ENCODE results near the gene CARHSP1.
"Not testable (repeated sequence)": the region's sequence is repeated elsewhere in the genome, so short reads cannot be mapped to it uniquely, and the experiment has no call there.

CARHSP1 gene

DNA sequence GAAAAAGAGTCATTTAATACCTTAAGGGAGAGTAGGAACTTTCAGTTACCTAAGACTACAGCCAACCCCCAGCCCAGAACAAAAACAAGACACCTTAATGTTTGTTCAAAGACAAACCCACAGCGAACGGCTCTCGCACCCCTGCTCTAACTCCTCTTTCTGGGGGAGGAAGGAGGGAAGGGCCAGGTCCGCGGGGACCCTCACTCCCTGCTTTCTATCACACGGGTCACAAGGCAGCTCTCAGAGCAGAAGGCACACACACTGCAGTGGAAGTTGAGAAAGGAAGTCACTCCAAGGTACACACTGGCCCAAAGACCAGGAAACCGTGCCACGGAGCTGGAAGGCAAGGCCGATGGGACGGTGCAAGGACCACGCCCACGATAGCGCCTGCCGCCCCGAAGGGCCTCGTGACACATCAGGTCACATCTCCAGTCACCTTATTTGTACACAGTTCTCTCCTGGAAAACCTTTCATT lies 23.3 kb upstream of the CARHSP1 start:
- no peak for DNase-seq

DNA sequence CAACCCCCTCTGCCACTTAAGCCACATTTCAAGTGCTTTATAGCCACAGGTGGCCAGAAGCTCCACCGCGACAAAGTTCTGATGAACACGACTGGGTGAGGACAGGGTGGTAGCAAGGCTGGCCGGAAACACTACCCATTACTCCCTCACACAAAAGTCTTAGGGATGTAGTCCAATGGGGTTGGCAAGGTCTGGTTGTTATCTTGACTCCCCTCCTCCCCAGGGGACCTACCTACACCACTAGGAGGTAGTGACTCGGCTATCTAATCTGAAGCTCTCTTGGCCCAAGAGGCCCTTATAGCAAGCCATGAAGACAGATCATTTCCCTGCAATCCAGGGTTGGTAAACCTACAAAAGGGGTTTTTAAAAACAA lies 21.7 kb upstream of the CARHSP1 start:
- no peak for DNase-seq

DNA sequence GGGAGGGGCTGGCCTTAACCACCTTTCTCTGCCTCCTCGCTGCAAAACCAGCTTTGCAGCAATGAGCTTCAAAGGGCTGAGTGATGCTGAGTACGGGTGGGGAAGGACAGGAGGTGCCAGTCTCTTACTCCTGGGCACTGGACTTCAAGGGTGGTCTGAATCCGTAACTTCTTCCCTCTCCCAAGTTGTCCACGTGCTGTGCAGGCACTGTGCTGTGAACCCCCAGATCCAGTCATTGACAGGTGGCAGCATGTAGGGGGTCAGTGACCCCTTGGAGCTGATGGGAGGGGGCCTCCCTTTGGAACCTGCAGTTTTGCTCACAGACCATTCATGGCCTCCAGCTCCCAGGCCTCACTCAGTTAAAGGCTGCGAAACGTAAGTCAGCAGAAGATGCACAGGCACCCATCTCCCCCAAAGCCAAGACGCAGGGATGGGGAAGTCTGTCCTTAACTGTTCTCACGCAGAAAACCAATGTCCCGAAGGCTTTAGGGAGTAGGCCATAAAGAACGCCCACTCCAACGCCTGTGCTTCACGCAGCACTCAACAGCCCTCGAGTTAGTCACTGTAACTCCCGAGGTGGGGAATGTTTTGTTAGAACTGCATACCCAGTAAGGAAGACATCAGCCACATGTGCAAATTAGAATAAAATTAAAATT lies 21.2 kb upstream of the CARHSP1 start:
- DNase-seq: no peak

DNA sequence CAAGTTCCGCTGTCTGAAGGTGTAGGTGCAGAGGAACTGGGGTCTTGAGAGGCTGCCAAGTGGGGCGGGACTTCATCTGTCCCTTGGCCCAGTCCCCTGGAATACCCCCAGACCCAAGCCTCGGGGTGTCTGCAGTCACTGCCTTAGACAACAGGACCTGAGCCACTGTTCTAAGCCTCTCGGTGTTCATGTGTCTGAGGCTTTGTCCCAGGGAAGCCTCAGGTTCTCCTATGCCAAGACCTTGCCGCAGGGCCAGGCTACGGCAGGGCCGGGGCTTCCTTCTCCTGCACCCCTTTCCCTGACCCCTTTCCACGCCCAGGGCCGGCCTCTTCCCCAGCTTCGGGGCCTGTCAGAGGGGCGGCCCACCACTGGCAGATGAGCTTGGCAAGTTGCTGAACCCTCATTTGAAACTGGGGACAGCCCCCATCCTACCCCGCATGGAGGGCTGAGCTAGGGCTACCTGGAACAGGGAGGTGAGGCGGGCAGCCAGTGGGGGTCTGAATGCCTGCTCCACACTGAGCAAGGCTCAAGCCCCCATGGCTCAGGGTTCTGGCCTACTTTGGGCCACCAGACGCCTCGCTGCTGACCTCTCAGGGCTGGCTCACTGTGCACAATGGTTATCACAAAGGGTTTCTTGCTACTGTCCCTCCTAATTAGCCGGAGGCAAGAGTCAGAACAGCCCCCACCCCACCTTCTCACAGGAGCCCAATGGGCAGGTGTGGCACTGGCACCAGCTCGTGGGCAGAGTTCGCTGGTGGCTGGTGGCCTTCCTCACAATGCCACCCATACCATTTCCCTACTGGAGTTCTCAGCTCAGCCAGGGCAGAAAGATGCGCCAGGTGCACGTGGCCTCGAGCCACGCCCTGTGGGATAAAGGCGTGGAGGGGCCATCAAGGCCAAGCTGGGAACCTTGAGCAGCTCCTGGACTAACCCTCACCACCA lies 20.4 kb upstream of the CARHSP1 start:
- DNase-seq: no peak

DNA sequence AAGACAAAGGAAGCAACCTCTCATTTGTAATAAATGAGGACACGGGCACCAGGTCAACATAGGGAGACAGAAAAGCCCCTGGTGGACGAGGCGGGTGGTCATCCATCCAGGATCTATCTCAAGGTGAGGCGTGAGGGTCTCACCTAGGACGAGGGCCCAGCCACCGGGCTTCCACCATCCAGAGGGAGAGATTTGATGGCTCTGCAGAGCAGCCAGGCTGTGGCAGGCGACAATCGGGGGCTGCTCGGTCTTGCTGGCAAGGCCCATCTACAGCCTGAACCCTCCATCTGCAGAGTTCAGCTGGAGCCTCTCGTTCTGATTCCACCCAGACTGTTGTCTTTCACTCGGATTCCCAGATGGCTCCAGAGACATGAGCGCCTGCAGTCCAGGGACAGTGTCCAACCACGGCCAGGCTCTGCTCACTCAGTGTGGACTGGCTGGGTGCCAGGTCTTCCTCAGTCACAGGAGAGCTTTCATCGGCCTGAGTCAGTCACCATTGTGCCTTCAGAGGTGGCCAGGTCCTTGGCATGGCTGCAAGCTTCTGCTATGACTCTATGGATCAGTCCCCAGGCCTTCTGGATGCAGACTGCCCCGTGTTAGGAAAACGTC lies 19.2 kb upstream of the CARHSP1 start:
- no peak for DNase-seq

DNA sequence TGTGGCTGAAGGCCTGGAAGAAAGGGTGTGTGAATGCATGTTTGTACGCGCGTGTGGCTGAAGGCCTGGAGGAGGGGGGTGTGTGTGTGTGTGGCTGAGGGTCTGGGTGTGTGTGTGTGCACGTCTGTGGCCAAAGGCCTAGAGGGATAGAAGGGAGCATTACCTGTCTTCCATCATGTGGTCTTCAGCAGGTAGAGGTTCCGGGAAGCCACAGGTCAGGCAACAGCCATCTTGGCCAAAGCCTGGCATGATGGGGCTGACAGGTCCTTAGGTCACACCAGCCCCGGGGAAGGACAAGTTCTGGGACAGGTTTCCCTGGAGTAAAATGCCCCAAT lies 18.6 kb upstream of the CARHSP1 start:
- no peak for DNase-seq

DNA sequence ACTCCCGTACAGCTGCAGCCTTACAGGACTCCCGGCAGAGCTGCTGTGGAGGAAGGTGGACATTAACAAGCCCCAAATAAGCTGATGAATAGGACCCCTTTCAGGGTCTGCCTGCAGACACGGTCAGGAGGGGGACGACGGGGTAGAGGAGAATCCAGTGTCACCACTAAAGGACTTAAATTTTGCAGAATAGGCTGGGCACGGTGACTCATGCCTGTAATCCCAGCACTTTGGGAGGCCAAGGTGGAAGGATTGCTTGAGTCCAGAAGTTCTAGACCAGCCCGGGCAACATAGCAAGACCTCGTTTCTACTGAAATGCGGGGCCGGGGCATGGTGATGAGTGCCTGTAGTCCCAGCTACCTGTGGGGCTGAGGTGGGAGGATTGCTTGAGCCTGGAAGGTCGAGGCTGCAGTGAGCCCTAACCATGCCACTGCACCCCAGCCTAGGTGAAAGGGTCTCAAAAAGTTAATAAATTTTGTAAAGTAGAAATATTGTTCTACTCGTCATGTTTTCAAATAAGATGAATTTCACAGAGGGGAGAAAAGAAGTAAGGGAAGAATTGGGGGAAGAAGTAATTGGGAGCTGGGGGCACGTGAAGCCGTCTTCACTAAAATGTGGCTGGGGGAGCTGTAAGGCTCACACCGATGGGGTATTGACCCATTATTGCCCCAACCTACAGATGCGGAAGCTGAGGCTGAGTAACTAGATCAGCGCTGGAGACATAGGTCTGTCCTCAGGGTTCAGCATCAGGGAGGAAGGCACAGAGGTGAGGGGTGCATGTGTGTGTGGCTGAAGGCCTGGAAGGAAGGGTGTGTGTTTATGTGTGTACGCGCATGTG lies 18.0 kb upstream of the CARHSP1 start:
- DNase-seq: no peak

DNA sequence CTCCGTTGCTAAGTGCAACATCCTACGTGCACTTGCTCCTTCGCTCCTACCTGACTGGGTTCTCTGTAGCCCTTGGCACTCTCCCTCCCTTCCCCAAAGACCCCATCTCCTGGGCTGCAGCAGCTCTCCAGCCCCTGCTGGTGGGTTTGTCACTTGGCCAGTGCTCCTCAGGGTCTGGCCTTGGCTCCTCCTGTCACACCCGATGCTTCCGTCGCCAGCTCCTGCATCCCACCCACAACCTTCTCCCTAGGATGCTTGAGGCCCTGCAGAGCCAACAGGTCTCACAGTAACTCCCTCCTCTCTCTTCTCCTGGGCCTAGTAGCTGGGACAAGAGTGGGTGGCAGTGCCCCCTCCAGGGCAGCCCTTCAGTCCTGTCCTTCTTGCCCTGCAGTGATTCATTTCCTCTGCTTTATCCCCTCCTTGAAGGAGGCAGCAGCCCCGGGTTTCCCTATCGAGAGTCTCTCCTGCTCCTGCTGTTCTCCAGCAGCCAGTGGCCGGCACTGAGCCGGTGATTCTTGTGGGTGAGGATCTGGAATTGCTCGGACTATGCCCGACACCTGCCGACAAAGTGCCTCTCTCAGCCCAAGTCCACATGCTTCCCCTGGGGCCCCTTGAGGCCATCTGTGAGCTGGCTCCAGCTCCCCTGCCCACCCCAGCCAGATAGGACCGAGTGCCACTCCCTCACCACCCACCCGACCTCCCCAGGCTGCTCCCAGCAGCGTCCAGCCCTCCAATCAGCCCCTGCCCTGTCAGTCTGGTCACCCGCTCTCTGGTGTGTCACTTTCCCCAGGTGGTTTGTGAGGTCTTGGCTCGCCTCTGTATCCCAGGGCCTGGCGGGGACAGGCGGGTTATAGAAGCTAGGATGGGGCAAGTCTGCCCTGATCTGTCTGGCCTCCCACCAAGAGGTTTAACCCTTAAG lies 17.1 kb upstream of the CARHSP1 start:
- no peak for DNase-seq

DNA sequence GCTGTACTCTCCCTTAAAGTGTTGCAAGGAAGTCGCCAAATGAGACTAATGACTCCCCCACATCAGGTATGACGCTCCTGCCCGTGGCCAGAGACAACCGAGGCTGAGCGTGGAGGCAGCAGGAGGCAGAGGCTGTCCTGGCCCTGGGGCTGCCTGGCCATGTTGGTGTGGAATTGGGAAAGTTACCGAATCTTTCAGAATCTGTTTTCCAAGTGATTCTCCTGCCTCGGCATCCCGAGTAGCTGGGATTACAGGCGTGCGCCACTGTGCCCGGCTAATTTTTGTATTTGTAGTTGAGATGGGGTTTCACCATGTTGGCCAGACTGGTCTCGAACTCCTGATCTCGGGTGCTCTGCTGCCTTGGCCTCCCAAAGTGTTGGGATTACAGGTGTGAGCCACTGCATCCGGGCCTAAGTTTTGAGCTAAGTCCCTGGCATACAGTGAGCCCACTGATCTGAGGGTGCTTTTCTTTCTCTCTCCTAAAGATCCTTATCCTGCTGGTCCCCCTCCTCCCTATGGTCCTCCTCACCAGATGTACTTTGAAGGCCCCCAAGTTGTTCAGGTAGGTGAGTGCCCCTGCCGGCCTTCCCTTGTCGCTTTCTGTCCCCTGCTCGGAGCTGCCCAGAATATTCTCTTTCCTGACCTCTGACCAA lies 14.0 kb upstream of the CARHSP1 start:
- no peak for DNase-seq

DNA sequence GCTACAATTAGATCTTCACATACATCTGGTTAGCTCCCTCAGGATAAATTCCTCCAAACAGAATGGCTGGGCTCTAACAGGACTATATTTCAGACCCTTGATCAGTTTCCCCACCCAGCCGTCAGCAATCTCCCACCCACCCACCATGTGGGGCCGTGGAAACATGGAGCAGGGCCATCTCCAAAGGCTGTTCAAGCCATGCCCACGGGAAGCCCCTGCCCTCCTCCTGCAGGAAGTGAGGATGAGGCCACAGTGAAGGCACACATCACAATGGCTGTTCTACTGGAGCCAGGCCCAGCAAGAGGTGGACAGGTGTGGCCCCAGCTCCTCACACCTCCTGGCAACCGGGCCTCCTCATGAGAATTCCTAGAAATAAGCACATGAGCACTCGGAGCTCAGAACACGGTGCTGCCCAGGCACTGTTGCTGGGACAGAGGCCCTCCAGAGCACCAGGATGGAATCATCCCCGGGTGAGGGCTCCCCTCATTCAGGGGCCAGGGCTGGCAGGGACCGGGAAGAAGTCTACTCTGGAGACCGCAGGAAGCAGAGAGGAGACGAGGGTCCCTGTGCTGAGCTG lies 13.3 kb upstream of the CARHSP1 start, which contains the start of gene LITAFD:
Gene LITAFD, plus strand, starts transcription at position 311 of the 577 bp plus-strand sequence. CDS start 2,005 bp downstream, outside the sequence.
- no peak for DNase-seq

DNA sequence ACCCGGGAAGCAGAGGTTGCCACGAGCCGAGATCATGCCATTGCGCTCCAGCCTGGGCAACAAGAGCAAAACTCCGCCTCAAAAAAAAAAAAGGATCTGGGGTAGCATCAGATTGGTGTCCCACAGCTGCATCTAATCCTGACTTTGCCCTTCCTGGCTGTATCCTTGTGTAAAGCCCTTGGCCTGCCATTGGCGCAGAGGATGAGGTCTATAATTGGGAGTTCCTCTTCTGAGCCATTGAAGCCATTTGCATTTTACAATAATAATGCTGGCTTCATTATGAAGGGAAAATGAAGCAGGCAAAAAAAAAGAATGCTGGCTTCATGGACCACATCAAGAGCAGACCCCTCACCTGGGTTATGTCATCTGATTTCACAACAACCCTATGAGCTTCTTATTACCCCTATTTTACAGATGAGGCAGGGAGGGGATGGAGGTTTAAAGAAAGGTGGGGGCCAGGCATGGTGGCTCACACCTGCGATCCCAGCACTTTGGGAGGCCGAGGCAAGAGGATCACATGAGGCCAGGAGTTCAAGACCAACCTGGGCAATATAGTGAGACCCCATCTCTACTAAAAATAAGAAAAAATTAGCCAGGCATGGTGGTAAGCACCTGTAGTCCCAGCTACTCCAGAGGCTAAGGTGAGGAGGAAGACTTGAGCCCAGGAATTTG lies 12.2 kb upstream of the CARHSP1 start:
- DNase-seq: no peak

DNA sequence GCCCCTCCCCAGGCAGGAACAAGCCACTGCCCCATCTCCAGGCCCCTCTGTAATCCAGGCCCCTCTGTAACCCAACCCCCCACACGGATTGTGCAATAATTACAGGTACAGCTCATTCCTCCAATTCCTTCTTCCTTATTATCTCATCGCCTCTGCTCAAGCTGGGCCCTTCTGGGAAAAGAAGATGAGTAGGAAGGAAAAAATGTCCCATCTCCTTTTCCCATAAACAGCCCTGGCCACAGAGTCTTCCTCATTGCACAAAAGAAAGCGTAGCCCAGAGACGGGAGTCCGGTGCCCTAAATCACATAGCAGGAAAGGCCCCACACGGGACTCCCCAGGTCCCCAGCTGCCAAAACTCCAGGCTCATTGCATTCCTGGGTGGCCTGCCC lies 9.7 kb upstream of the CARHSP1 start:
- no peak for DNase-seq

DNA sequence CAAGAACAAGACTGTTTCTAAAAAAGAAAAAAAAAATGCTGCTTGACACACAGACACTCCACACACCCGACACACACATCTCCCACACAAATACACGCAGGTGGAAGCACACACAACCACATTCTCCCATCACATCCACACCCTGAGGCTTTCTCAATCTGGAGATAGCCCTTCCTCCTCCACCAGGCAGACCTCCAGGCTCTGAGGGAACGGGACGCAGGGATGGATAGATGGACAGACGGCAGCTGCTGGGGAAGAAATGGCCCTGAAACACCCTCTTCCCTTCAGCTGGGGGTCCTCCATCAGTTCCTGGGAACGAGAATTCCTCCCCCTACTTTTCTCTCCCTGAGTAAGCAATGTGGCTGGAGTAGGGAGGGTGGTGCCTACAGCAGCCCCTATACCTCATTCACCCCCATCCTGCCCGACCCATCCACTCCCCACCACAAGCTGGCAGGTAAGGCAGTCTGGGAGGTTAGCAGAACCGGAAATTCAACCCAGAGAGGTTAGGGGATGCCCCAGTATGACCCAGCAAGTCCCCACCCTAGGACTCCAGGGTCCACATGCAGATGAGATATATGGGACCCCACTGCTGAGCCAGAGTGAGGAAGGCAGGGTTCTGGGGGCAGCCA lies 9.2 kb upstream of the CARHSP1 start:
- DNase-seq: no peak

DNA sequence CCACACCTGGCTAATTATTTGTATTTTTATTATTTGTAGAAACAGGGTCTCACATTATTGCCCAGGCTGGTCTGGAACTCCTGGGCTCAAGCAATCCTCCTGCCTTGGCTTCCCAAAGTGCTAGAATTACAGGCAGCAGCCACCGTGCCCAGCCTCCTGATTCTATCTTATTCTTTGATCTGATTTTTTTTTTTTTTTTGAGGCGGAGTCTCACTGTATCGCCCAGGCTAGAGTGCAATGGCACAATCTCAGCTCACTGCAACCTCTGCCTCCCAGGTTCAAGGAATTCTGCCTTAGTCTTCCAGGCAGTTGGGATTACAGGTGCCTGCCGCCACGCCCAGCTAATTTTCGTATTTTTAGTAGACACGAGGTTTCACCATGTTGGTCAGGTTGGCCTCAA lies 6.5 kb upstream of the CARHSP1 start:
- DNase-seq: not testable (repeated sequence)

DNA sequence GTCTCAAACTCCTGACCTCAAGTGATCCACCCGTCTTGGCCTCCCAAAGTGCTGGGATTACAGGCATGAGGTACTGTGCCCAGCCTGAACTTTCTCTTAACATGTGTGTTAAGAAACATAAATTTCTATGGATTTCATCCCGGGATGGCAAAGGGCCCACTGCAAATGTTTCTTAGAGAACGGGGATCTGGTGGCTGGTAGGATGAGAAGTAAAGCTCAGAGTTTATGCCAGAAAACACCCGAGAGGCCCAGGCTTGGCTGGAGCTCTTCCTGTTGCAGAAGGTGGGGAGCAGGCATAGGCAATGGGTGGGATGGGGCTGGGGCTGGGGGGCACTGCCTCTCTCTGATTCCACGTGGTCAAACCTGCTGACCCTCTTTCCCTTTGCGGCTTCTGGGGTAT lies 5.6 kb upstream of the CARHSP1 start:
- no peak for DNase-seq

DNA sequence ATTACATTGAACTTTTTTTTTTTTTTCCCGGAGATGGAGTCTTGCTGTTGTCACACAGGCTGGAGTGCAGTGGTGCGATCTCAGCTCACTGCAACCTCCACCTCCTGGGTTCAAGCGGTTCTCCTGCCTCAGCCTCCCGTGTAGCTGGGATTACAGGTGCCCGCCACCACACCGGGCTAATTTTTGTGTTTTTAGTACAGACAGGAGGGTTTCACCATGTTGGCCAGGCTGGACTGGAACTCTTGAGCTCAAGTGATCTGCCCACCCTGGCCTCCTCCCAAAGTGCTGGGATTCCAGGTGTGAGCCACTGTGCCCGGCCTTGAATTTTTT lies 5.0 kb upstream of the CARHSP1 start:
- DNase-seq: not testable (repeated sequence)

DNA sequence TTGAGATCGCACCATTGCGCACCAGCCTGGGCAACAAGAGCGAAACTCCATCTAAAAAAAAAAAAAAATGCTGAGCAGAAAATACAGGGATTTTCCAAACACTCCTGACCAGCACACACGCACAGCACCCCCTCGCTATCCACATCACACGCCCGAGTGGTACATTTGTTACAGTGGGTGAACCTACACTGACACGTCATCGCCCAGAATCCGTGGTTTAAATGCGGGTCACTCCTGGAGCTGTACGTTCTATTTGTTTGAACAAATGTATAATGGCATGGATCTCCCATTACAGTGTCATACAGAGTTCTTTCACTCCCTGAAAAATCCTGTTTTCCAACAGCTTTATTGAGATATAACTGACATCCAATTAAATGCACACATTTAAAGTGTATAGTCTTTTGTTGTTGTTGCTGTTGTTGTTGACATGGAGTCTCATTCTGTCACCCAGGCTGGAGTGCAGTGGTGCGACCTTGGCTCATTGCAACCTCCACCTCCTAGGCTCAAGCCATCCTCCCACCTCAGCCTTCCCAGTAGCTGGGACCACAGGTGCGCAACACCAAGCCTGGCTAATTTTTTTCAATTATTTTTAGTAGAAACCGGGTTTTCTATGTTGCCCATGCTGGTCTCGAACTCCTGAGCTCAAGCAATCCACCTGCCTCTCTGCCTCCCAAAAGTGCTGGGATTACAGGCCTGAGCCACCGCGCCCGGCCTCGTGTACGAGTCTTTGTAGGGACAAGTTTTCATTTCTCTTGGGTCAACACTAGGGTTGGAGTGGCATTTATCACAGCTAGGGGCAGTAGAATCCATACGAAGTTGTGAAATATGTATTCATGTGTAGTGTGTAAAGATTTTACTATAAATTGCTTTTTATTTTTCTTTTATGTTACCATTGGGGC lies 4.4 kb upstream of the CARHSP1 start:
- no peak for DNase-seq

DNA sequence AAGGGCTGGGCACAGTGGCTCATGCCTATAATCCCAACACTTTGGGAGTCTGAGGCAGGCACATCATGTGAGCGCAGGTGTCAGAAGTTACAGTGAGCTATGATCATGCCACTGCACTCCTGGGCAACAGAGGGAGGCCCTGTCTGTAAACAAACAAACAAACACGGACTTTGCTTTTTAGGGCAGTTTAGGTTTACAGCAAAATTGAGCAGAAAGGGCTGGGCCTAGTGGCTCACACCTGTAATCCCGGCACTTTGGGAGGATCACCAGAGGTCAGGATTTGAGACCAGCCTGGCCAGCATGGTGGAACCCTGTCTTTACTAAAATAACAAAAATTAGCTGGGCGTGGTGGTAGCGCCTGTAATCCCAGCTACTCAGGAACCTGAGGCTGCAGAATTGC lies 3.3 kb upstream of the CARHSP1 start:
- no peak for DNase-seq

DNA sequence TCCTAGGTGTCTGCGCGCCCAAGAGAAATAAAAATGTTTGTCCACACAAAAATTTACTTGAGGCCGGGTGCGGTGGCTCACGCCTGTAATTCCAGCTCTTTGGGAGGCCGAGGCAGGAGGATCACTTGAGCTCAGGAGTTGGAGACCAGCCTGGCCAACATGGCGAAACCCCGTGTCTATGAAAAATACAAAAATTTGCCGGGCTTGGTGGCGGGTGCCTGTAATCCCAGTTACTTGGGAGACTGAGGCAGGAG lies 1.1 kb upstream of the CARHSP1 start:
- DNase-seq: not testable (repeated sequence)

All from suppressor macrophage treated with lipopolysaccharide for 4 hours (primary cell).